Psoas muscle (tissue), 7 donors: ENCODE measurements around the gene PHETA2. TPM values are rescaled to one million over a fixed set of nuclear protein-coding genes. Genes with fewer than 3 reads are reported as not detected.

Experiments
- polyA plus RNA-seq, 3 donors: library from polyadenylated mRNA; stranded (reverse); fragments of 200-250 nt; gene quantifications; one replicate each; pipeline ENCODE4 v1.2.3, GENCODE V29; 2013
- total RNA-seq, 4 donors: library from RNA; stranded (reverse); fragmentation: NEBNext Ultra II Directional in 2 of 4; extraction: Animal tissue kit (Norgen Biotek cat#: 25700) in 2 of 4; gene quantifications; one replicate each; pipeline versions ENCODE4 v1.2.1 to v1.2.4, GENCODE V29; 2021 to 2023
- donor health status: healthy with polysubstance abuse.
- donor health status: DM: no; HTN: no; CAD: no; lungs with moderate emphysema.
- donor health status: Bipolar disorder and iron deficiency.
- donor health status: healthy.
- donor health status: DM: no; HTN: no; CAD: no.
- donor health status: DM: no; HTN: no; CAD: no.
- donor health status: DM: yes; HTN: yes; CAD: no.

PHETA2 gene
- total and polyA plus RNA-seq, 7 donors: 1.4 to 2.4 (median 2.2) TPM

Other genes starting within 250 kb of the PHETA2 start
- 10 to 100 TPM; 36.3 to 47.0 (median 43.6) TPM for gene SREBF2, start 241.1 kb upstream of the PHETA2 start, total RNA-seq
- gene SREBF2, start 241.1 kb upstream of the PHETA2 start, polyA plus RNA-seq: 10 to 100 TPM; 21.0 to 24.1 (median 23.8) TPM
- under 1 TPM in 3 of 4 donors, not detected in 1; 0.15 to 0.26 (median 0.26) TPM for gene SHISA8, start 159.2 kb upstream of the PHETA2 start, total RNA-seq
- not detected for gene SHISA8, start 159.2 kb upstream of the PHETA2 start, polyA plus RNA-seq
- 1 to 10 TPM in 1 of 4 donors, under 1 TPM in 3; 0.20 to 1.4 (median 0.38) TPM for gene TNFRSF13C, start 147.4 kb upstream of the PHETA2 start, total RNA-seq
- under 1 TPM in 2 of 3 donors, not detected in 1; 0.01 to 0.05 TPM for gene TNFRSF13C, start 147.4 kb upstream of the PHETA2 start, polyA plus RNA-seq
- 1 to 10 TPM in 2 of 4 donors, under 1 TPM in 1, not detected in 1; 0.59 to 2.3 (median 1.5) TPM for gene CENPM, start 127.1 kb upstream of the PHETA2 start, total RNA-seq
- gene CENPM, start 127.1 kb upstream of the PHETA2 start, polyA plus RNA-seq: 1 to 10 TPM in 2 of 3 donors, under 1 TPM in 1; 0.52 to 1.2 (median 1.1) TPM
- gene SEPTIN3, start 104.8 kb upstream of the PHETA2 start, total RNA-seq: under 1 TPM in 1 of 4 donors, not detected in 3; 0.06 TPM
- gene SEPTIN3, start 104.8 kb upstream of the PHETA2 start, polyA plus RNA-seq: under 1 TPM; 0.03 to 0.14 (median 0.05) TPM
- 1 to 10 TPM in 1 of 4 donors, under 1 TPM in 3; 0.22 to 1.7 (median 0.48) TPM for gene WBP2NL, start 75.5 kb upstream of the PHETA2 start, total RNA-seq
- gene WBP2NL, start 75.5 kb upstream of the PHETA2 start, polyA plus RNA-seq: under 1 TPM in 2 of 3 donors, not detected in 1; 0.22 to 0.40 TPM
- 1 to 10 TPM; 5.2 to 8.5 (median 7.7) TPM for gene NAGA, start 3.4 kb upstream of the PHETA2 start, total RNA-seq
- 1 to 10 TPM; 5.3 to 7.3 (median 5.7) TPM for gene NAGA, start 3.4 kb upstream of the PHETA2 start, polyA plus RNA-seq
- gene SMDT1, start 5.5 kb downstream of the PHETA2 start, total RNA-seq: 100 to 1,000 TPM; 117 to 164 (median 129) TPM
- gene SMDT1, start 5.5 kb downstream of the PHETA2 start, polyA plus RNA-seq: 100 to 1,000 TPM; 117 to 198 (median 194) TPM
- 100 to 1,000 TPM; 149 to 181 (median 160) TPM for gene NDUFA6, start 16.5 kb downstream of the PHETA2 start, total RNA-seq
- gene NDUFA6, start 16.5 kb downstream of the PHETA2 start, polyA plus RNA-seq: 100 to 1,000 TPM; 242 to 253 (median 245) TPM
- gene CYP2D6, start 56.6 kb downstream of the PHETA2 start, total RNA-seq: under 1 TPM in 3 of 4 donors, not detected in 1; 0.13 to 0.44 (median 0.26) TPM
- gene CYP2D6, start 56.6 kb downstream of the PHETA2 start, polyA plus RNA-seq: under 1 TPM; 0.03 to 0.23 (median 0.19) TPM
- gene TCF20, start 196.4 kb downstream of the PHETA2 start, total RNA-seq: 10 to 100 TPM; 10.1 to 14.9 (median 12.1) TPM
- gene TCF20, start 196.4 kb downstream of the PHETA2 start, polyA plus RNA-seq: 1 to 10 TPM; 3.2 to 9.5 (median 5.5) TPM